Kidney (tissue), 14 donors: ENCODE data around the gene ADAM17. TPM values are rescaled to one million over a fixed set of nuclear protein-coding genes. Genes with fewer than 3 reads are reported as not detected.

Experiments used
- DNase-seq, 5 donors: peaks; one replicate each; pipeline ENCODE4 v3.0.0-alpha.2; 2013 to 2020
- FAIRE-seq: peaks from 2 replicates; lab custom pipeline; 2012; peaks lifted over from hg19 to GRCh38; lab: Jason Lieb, UNC
- H3K27ac ChIP-seq, 2 donors: one replicate each; pipeline ENCODE4 v1.7.0; 2013; ENCODE audit warnings: low read depth in 2 of 2, low read length in 2 of 2, inconsistent platforms in 1 of 2
- H3K27me3 ChIP-seq: one replicate; pipeline ENCODE4 v1.7.1; 2013; ENCODE audit warnings: low read length, inconsistent platforms; ENCODE audit not compliant: control insufficient read depth, insufficient read depth
- H3K36me3 ChIP-seq, 3 donors: one replicate each; pipeline versions ENCODE4 v1.7.0 to v1.7.1; 2013; ENCODE audit warnings: low read length in 3 of 3, control low read depth in 1 of 3, inconsistent platforms in 1 of 3; ENCODE audit not compliant: insufficient read depth in 3 of 3, control insufficient read depth in 2 of 3
- H3K4me1 ChIP-seq, 3 donors: one replicate each; pipeline versions ENCODE4 v1.7.0 to v1.7.1; 2013; ENCODE audit warnings: low read length in 3 of 3, inconsistent platforms in 1 of 3, low read depth in 1 of 3; ENCODE audit not compliant: control insufficient read depth in 2 of 3, insufficient read depth in 2 of 3
- H3K4me3 ChIP-seq, 3 donors: one replicate each; pipeline versions ENCODE4 v1.7.0 to v1.8.1; 2013; ENCODE audit warnings: low read length in 3 of 3, control low read depth in 1 of 3, inconsistent platforms in 1 of 3
- H3K9ac ChIP-seq, 3 donors: one replicate each; pipeline versions ENCODE4 v1.7.0 to v1.7.1; 2013; ENCODE audit warnings: low read length in 3 of 3, control low read depth in 1 of 3, inconsistent platforms in 1 of 3
- H3K9me3 ChIP-seq, 3 donors: one replicate each; pipeline versions ENCODE4 v1.7.0 to v1.7.1; 2013; ENCODE audit warnings: low read length in 3 of 3, control low read depth in 1 of 3, inconsistent platforms in 1 of 3; ENCODE audit not compliant: control insufficient read depth in 2 of 3, insufficient read depth in 1 of 3
- intact Hi-C: fragments of 100-400 bp; cut with DNase I; formaldehyde crosslinking; loops from one replicate; pipeline ENCODE4 v1.11.1; 2022
- polyA plus RNA-seq: library from polyadenylated mRNA; stranded (reverse); fragments of 350-450 nt; fragmentation: Illumina TruSeq; extraction: RNeasy Lipid Tissue Mini Kit (QIAGEN cat#74804); gene quantifications from one replicate; pipeline ENCODE4 v1.2.3, GENCODE V29; 2014; ENCODE audit warnings: low read depth, low replicate concordance; ENCODE audit not compliant: insufficient read depth
- total RNA-seq: library from RNA; stranded (reverse); fragmentation: NEBNext Ultra II Directional; extraction: Animal tissue kit (Norgen Biotek cat#: 25700); gene quantifications from one replicate; pipeline ENCODE4 v1.2.1, GENCODE V29; 2021
- TF ChIP-seq, protein P1 (sequence below): IDR thresholded peaks from 3 replicates; pipeline ENCODE4 v1.5.1; 2012; ENCODE audit warnings: mild to moderate bottlenecking, moderate library complexity, borderline replicate concordance; ENCODE audit not compliant: insufficient read depth; ENCODE audit errors: extremely low read depth
- donor health status: control.
- donor health status: control.
- donor health status: control.
- donor health status: control.
- donor health status: control.
- donor health status: DM: yes; HTN: yes; CAD: no.
- donor health status: Normal renal cell carcinoma (clear cell type).

The ADAM17 gene
- total and polyA plus RNA-seq, 2 donors from 2014 or later: 6.5 to 29.9 TPM

DNA sequence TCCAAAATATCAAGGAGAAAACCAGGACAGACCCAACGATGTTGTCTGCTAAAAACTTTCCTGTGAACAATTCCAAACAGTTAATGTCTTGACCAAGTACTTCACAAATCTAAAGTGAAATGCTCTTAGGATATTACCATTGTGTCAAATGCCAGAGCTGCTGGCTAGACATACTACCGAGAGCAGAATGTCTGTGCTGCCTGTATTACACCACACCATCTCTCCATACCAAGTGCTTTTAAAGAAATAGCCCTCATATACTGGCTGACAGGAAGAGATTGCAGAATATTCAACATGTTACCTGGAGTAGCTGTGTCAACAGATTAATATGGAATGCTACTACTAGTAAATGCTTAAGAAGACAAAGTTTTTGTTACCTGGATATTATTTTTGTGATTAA lies 62.7 kb downstream of the ADAM17 start:
- H3K36me3 ChIP-seq: peaks cover 8 to 79% (median 52%) of the 10 kb centered on the region in 3 donors
- no peak overlapping the region for H3K9ac ChIP-seq
- TF ChIP-seq, protein P1, sequence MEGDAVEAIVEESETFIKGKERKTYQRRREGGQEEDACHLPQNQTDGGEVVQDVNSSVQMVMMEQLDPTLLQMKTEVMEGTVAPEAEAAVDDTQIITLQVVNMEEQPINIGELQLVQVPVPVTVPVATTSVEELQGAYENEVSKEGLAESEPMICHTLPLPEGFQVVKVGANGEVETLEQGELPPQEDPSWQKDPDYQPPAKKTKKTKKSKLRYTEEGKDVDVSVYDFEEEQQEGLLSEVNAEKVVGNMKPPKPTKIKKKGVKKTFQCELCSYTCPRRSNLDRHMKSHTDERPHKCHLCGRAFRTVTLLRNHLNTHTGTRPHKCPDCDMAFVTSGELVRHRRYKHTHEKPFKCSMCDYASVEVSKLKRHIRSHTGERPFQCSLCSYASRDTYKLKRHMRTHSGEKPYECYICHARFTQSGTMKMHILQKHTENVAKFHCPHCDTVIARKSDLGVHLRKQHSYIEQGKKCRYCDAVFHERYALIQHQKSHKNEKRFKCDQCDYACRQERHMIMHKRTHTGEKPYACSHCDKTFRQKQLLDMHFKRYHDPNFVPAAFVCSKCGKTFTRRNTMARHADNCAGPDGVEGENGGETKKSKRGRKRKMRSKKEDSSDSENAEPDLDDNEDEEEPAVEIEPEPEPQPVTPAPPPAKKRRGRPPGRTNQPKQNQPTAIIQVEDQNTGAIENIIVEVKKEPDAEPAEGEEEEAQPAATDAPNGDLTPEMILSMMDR: no peak
- DNase-seq (no peak), FAIRE-seq (no peak)
- H3K4me3 ChIP-seq: no peak overlapping the region
- H3K27me3 ChIP-seq: no peaks in the 10 kb centered on the region
- H3K4me1 ChIP-seq: no peaks in the 10 kb centered on the region
- intact Hi-C loops: no loop called here
- no peaks in the 10 kb centered on the region for H3K9me3 ChIP-seq
- H3K27ac ChIP-seq: no peak overlapping the region

DNA sequence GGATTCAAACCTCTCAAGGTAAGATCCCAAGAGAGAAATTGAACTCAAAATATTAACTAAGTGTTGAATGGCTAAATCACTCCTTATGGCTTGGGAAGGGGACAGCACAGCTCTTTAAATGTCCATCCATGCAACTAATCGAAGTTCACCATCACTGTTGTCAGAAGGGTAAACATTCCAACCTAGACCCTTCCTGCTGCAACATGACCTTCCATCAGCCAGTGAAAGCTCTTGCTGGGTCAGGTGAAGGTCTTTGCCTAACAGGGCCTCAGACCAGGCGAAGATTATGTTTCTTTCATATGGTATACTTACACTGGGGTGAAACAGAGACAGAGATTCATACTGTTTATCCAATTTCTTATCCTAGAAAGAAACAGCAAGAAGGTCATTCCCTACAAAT lies 64.8 kb downstream of the ADAM17 start:
- no peak for FAIRE-seq
- no peaks in the 10 kb centered on the region for H3K27me3 ChIP-seq
- no peak for DNase-seq
- H3K4me1 ChIP-seq: no peaks in the 10 kb centered on the region
- TF ChIP-seq, protein P1: no peak
- H3K4me3 ChIP-seq: no peak overlapping the region
- peaks cover 12 to 84% (median 46%) of the 10 kb centered on the region in 3 donors for H3K36me3 ChIP-seq
- H3K9ac ChIP-seq: no peak overlapping the region
- H3K9me3 ChIP-seq: no peaks in the 10 kb centered on the region
- intact Hi-C loops: no loop called here
- no peak overlapping the region for H3K27ac ChIP-seq

DNA sequence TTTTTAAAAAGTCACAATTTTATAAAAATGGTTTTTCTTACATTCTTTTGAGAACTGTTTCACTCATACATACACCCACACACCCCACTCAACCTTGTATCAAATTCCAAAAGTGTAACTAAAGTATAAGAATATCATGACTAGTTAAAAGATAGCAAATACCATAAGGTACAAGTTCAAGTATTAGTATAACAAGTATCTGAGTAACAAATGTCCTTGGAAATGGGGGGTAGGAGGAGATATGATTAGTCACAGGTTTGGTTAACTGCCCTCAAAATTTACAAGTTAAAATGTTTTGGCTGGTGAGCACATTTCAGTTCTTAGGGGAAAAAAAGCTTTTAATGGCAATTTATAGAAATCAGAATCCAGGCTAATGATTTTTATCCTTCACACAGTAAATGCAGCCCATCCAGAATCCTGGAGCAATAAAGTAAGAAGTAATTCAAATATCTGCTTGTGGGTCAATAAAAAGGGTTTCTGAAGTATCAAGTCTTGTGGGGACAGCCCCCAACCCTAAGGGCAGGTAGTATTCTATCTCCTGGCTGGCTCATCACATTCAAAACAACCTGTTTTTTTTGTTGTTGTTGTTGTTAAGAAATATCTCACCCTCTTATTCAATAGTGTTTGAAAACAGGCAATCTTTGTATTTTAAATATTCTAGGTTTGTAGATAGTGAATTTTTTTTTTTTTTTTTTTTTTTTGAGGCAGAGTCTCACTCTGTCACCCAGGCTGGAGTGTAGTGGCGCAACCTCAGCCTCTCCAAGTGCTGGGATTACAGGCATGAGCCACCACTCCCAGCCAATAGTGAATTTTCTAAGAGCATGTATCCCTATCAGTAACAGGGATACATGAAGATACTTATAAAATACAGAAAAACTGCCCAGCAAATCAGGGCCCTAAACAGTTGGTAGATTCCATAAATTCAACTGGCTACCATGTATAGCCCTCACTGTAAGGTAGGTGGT lies 66.8 kb downstream of the ADAM17 start:
- TF ChIP-seq, protein P1: no peak
- Histone ChIP-seq H3K4me3 (no peak overlapping the region), H3K27me3 (no peaks in the 10 kb centered on the region), H3K36me3 (peaks cover 17 to 91% (median 54%) of the 10 kb centered on the region in 3 donors), H3K27ac (no peak overlapping the region), H3K9ac (no peak overlapping the region), H3K9me3 (no peaks in the 10 kb centered on the region), H3K4me1 (no peaks in the 10 kb centered on the region)
- intact Hi-C loops: no loop called here
- DNase-seq (no peak), FAIRE-seq (no peak)
